Pancreas (tissue), 10 donors: Measurements from ENCODE around the gene ADORA2A. TPM values are rescaled to one million over a fixed set of nuclear protein-coding genes. Genes with fewer than 3 reads are reported as not detected.

ENCODE experiments used
- ATAC-seq, 4 donors: fragments of 200-7000 bp; cut with Tn5 transposase; one replicate each; pipeline versions ENCODE4 v1.8.0 to v1.9.1; 2020; ENCODE audit warnings: mild to moderate bottlenecking in 4 of 4, moderate library complexity in 4 of 4
- DNase-seq, 6 donors: peaks; one replicate each; pipeline ENCODE4 v3.0.0-alpha.2; 2020
- FAIRE-seq: peaks from 2 replicates; lab custom pipeline; 2012; peaks lifted over from hg19 to GRCh38; lab: Jason Lieb, UNC
- H3K27ac ChIP-seq, 4 donors: fragments of 200-600 bp; sonication (generic); 1 replicate in 3 of 4; 2 replicates in 1 of 4; pipeline versions ENCODE4 v1.5.0 to v1.8.0; 2020
- H3K27me3 ChIP-seq, 4 donors: fragments of 200-600 bp; one replicate each; pipeline ENCODE4 v1.8.0; 2021
- H3K36me3 ChIP-seq, 3 donors: fragments of 200-600 bp; sonication (generic) in 1 of 3; one replicate each; pipeline versions ENCODE4 v1.5.0 to v1.8.0; 2020 to 2021
- H3K4me1 ChIP-seq, 3 donors: fragments of 200-600 bp; one replicate each; pipeline ENCODE4 v1.8.0; 2021
- H3K4me3 ChIP-seq, 4 donors: fragments of 200-600 bp; sonication (generic) in 2 of 4; one replicate each; pipeline versions ENCODE4 v1.5.0 to v1.8.0; 2020 to 2021
- H3K9me3 ChIP-seq, 4 donors: fragments of 200-600 bp; one replicate each; pipeline ENCODE4 v1.8.0; 2021
- WGBS, 2 donors: extraction: QIAGEN DNeasy Blood & Tissue Kit; methylation state at CpG; one replicate each; pipeline ENCODE4 v1.1.7; 2013; 5-methylcytosine and 5-hydroxymethylcytosine counted together
- intact Hi-C, 3 donors: fragments of 100-400 bp; cut with DNase I; formaldehyde crosslinking; loops; one replicate each; pipeline versions ENCODE4 v1.11.1 to v1.14.2; 2022
- polyA plus RNA-seq, 2 donors: library from polyadenylated mRNA; stranded (reverse); fragments of 200-250 nt; gene quantifications; one replicate each; pipeline ENCODE4 v1.2.3, GENCODE V29; 2013
- total RNA-seq, 6 donors: library from RNA; stranded (reverse); fragmentation: NEBNext Ultra II Directional in 4 of 6; extraction: Animal tissue kit (Norgen Biotek cat#: 25700) in 4 of 6; gene quantifications; one replicate each; pipeline versions ENCODE4 v1.2.1 to v1.2.4, GENCODE V29; 2021 to 2023
- TF ChIP-seq, protein P1 (sequence below), 4 donors: fragments of 200-600 bp; sonication (generic) in 3 of 4; IDR thresholded peaks; one replicate each; pipeline versions ENCODE4 v1.5.0 to v1.8.0; 2021; ENCODE audit warnings: antibody characterized with exemption in 4 of 4
- donor health status: healthy with polysubstance abuse.
- donor health status: DM: no; HTN: no; CAD: no; lungs with moderate emphysema.
- donor health status: DM: no; HTN: no; CAD: no.
- donor health status: control.
- donor health status: control.
- donor health status: Bipolar disorder and iron deficiency.
- donor health status: DM: yes; HTN: yes; CAD: no.
- donor health status: DM: no; HTN: no; CAD: no.
- donor health status: DM: no; HTN: no; CAD: no.
- donor health status: DM: yes; HTN: yes; CAD: no.

ADORA2A gene
- total and polyA plus RNA-seq, 8 donors: 0.85 to 10.4 (median 1.6) TPM

- WGBS, 2 donors: 68 to 85% methylated on average over 5 of the region's 5 CpGs
- FAIRE-seq (no peak), DNase-seq (no peak), ATAC-seq (no peak)
- Histone ChIP-seq H3K4me1 (no peaks in the 10 kb centered on the region), H3K4me3 (no peak overlapping the region), H3K9me3 (no peaks in the 10 kb centered on the region), H3K27ac (no peak overlapping the region), H3K36me3 (no peaks in the 10 kb centered on the region), H3K27me3 (no peaks in the 10 kb centered on the region)
- TF ChIP-seq, protein P1, sequence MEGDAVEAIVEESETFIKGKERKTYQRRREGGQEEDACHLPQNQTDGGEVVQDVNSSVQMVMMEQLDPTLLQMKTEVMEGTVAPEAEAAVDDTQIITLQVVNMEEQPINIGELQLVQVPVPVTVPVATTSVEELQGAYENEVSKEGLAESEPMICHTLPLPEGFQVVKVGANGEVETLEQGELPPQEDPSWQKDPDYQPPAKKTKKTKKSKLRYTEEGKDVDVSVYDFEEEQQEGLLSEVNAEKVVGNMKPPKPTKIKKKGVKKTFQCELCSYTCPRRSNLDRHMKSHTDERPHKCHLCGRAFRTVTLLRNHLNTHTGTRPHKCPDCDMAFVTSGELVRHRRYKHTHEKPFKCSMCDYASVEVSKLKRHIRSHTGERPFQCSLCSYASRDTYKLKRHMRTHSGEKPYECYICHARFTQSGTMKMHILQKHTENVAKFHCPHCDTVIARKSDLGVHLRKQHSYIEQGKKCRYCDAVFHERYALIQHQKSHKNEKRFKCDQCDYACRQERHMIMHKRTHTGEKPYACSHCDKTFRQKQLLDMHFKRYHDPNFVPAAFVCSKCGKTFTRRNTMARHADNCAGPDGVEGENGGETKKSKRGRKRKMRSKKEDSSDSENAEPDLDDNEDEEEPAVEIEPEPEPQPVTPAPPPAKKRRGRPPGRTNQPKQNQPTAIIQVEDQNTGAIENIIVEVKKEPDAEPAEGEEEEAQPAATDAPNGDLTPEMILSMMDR (IDR thresholded peaks at IDR 0.05): no peak
- intact Hi-C loops: no loop called here
Measured at GRCh38 chr22:24474649-24475255, 47.4 kb downstream of the ADORA2A start.

GRCh38 chr22:24481641-24482040 is 54.2 kb downstream of the ADORA2A start:
- WGBS, 2 donors: 38 to 40% methylated on average over 1 of the region's 1 CpG
- peaks cover 0 to 16% (median 6%) of the 10 kb centered on the region in 3 donors for H3K4me1 ChIP-seq
- intact Hi-C loops: no loop called here
- H3K27ac ChIP-seq: no peak overlapping the region
- H3K36me3 ChIP-seq: no peaks in the 10 kb centered on the region
- FAIRE-seq (no peak), DNase-seq (no peak), ATAC-seq (no peak)
- H3K9me3 ChIP-seq: no peaks in the 10 kb centered on the region
- H3K27me3 ChIP-seq: no peaks in the 10 kb centered on the region
- TF ChIP-seq, protein P1 (IDR thresholded peaks at IDR 0.05): no peak
- no peak overlapping the region for H3K4me3 ChIP-seq

DNA sequence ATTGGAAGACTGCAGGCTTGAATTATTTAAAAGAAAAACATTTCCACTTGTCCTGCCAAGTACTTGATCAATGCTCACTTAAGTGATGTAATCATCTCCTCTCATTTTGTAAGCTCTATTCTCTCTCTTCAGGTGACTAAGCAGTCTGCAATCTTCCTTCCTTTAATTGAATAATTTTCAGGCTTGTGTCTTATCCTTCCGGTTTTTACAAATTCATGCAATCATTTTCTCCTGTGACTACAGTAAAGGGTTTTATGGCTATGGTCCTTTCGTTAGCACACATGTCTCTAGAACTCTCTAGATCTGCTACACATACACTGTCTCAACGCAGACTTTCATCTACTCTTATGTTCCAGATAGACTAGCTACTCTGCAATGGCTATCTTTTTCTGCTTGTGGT is 55.2 kb downstream of the ADORA2A start:
- Histone ChIP-seq H3K4me3 (no peak overlapping the region), H3K36me3 (no peaks in the 10 kb centered on the region), H3K27ac (no peak overlapping the region), H3K4me1 (peaks cover 0 to 16% (median 6%) of the 10 kb centered on the region in 3 donors), H3K9me3 (no peaks in the 10 kb centered on the region), H3K27me3 (no peaks in the 10 kb centered on the region)
- FAIRE-seq (no peak), DNase-seq (no peak), ATAC-seq (peak; percentile 53 to 86 (median 70))
- TF ChIP-seq, protein P1 (IDR thresholded peaks at IDR 0.05): no peak
- intact Hi-C loops: no loop called here
- WGBS, 2 donors: 19 to 42% methylated on average over 3 of the region's 3 CpGs

DNA sequence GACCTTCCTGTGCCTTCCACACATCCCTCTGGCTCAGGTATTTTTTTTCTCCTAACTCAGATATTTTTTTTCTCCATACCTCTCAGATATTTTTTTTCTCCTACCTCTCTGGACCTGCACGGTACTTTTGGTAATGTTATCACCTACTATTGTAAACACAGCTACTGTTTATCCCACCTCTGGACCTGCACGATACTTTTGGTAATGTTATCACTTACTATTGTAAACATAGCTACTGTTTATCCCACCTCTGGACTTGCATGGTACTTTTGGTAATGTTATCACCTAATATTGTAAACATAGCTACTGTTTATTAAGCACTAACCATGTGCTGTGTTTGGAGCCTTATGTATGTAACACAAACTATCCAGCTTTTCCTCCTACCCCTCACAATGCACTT is 55.6 kb downstream of the ADORA2A start:
- 21 to 23% methylated on average over 2 of the region's 2 CpGs for WGBS, 2 donors
- no peak for FAIRE-seq
- Histone ChIP-seq H3K9me3 (no peaks in the 10 kb centered on the region), H3K36me3 (no peaks in the 10 kb centered on the region), H3K4me3 (no peak overlapping the region), H3K4me1 (peaks cover 0 to 16% (median 6%) of the 10 kb centered on the region in 3 donors), H3K27ac (no peak overlapping the region), H3K27me3 (no peaks in the 10 kb centered on the region)
- ATAC-seq: peak in 1 of 4 donors; percentile 10
- TF ChIP-seq, protein P1 (IDR thresholded peaks at IDR 0.05): no peak
- intact Hi-C loops: no loop called here
- DNase-seq: no peak

DNA sequence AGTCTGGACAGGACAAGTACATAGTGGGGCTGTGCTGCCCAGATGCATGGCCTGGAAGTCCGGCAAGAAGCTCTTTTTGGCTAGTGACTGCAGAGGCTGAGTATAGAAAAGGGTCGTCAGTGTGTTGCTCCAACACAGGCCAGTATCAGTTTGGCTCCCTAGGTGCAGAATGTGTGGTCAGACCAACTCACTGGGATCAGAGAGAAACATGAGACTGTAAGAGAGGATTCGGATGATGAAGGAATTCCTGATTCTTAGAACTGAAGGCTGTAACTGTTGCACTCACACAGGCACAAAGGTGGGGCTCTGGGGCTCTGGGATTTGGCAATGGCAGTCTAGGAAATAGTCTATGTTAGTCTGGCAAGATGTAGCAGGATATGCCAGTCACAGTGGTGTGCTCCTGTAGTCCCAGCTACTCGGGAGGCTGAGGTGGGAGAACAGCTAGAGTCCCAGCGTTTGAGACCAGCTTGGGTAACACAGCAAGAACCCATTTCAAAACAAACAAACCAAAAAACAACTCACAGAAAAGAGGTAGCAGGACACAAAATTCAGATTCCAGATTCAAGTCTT is 56.7 kb downstream of the ADORA2A start:
- no peak for ATAC-seq
- no peak for DNase-seq
- intact Hi-C loops: no loop called here
- Histone ChIP-seq H3K36me3 (no peaks in the 10 kb centered on the region), H3K4me3 (no peak overlapping the region), H3K9me3 (no peaks in the 10 kb centered on the region), H3K27me3 (no peaks in the 10 kb centered on the region), H3K27ac (no peak overlapping the region), H3K4me1 (peaks cover 0 to 16% (median 6%) of the 10 kb centered on the region in 3 donors)
- TF ChIP-seq, protein P1 (IDR thresholded peaks at IDR 0.05): no peak
- WGBS, 2 donors: 84 to 95% methylated on average over 5 of the region's 5 CpGs
- FAIRE-seq: no peak
